Skin epidermis (tissue), 12 donors: ENCODE results near the gene SSBP4.

ENCODE experiments used
- H3K27ac ChIP-seq, 21 experiments: fragments of 200-600 bp; sonication (generic) in 11 of 21; one replicate each; pipeline ENCODE4 v1.5.0; 2020; ENCODE audit warnings: mild to moderate bottlenecking in 3 of 21, inconsistent platforms in 2 of 21, moderate library complexity in 2 of 21
- H3K4me3 ChIP-seq, 7 experiments: fragments of 200-600 bp; sonication (generic) in 2 of 7; one replicate each; pipeline ENCODE4 v1.5.0; 2020; ENCODE audit warnings: inconsistent platforms in 2 of 7, mild to moderate bottlenecking in 2 of 7, moderate library complexity in 1 of 7

Gene SSBP4

GRCh38 chr19:18450931-18451836, 32.0 kb downstream of the SSBP4 start:
- peak overlapping the region in 3 of 21 experiments; percentile 6 to 28 (median 6) for H3K27ac ChIP-seq
- no peak overlapping the region for H3K4me3 ChIP-seq

- Histone ChIP-seq H3K27ac (no peak overlapping the region), H3K4me3 (no peak overlapping the region)
These were observed 33.2 kb downstream of the SSBP4 start for GRCh38 chr19:18452386-18452785.

- Histone ChIP-seq H3K4me3 (no peak overlapping the region), H3K27ac (peak overlapping the region in 1 of 21 experiments; percentile 1)
These were observed 34.2 kb downstream of the SSBP4 start for GRCh38 chr19:18453269-18454024.

DNA sequence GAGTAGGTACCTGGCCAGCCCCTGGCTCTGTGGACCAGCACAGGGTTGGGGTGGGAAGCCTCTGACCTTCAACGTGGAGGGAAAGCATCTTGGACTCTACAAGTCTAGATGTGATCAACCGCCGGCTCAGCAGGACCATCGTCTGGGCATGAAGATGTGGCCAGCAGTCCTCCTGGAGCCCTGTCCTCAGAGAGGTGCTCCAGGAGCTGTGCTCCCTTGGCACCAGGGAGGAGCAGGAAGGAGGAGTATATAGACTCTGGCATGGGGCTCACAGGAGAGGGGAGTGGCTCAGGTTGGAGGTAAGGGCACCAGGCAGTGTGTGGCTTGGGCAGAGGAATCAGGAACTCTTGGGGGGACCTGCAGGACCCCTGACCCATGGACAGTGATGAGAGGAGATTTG, 37.1 kb downstream of the SSBP4 start:
- peak overlapping the region in 1 of 21 experiments; percentile 44 for H3K27ac ChIP-seq

DNA sequence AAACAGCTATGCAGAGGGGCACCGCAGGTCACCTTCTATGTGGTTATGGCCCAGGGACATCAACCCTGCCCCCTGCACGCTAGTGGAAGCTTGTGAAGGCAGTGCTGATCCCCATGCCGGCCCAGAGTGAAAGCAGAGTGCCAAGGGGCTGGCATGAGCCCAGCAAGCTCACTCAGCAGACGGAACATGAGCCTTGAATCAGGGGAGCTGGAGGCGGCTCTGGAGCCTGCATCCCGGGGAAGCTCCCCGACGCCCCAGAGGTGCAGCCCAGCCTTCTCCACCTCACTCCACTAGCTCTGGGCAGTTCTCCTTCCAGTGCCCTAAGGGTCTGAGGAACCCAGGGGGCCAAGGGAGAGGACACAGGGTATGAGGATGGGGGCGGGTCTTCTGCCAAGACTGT, 37.8 kb downstream of the SSBP4 start:
- Histone ChIP-seq H3K4me3 (no peak overlapping the region), H3K27ac (peak overlapping the region in 5 of 21 experiments; percentile 11 to 44 (median 23))

More for the DNA sequence above, 37.1 kb downstream of the SSBP4 start:
- no peak overlapping the region for H3K4me3 ChIP-seq

GRCh38 chr19:18457483-18458331, 38.5 kb downstream of the SSBP4 start:
- peak overlapping the region in 5 of 21 experiments; percentile 11 to 44 (median 23) for H3K27ac ChIP-seq
- no peak overlapping the region for H3K4me3 ChIP-seq

DNA sequence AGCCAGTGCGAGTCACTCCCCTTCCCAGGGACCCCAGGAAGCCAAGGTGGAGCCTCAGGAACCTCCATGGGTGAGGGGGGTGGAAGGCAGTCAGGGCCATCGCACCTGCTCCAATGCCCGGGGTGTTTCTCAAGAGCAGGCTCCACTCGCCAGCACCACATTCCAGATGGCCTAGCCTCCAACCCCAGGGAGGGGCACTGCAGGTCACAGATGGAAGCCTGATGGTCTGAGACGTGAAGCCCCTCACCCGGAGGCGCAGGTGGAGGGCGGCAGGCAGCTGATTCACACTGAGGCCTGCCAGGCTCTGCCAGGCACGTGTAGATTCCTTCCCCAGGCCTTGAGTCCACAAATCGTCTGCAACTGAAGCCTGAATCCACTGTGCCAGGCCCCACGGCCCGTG, 41.7 kb downstream of the SSBP4 start:
- H3K27ac ChIP-seq, result peak overlapping the region in 10 of 21 experiments; percentile 36 to 78 (median 56)
- H3K4me3 ChIP-seq, result no peak overlapping the region

DNA sequence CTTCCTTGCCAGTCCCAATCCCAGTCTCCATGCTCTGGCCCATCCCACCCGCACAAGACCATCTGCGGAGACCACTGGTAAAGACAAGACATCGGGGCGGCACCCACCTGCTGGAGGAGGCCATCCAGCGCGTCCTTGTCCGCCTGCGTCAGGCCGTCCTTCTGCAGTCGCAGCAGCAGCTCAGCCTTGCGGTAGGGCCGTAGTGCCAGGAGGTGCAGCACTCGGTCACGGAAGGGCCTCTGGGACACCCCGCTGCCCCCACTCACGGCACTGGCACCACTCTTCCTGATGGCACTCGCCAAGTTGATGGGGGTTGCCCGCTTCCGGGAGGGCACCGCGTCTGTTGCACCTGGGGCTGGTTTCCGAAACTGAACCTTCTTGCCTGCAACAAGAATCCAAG, 42.3 kb downstream of the SSBP4 start:
- Histone ChIP-seq H3K4me3 (no peak overlapping the region), H3K27ac (peak overlapping the region in 6 of 21 experiments; percentile 11 to 78 (median 56))

- H3K4me3 ChIP-seq, result no peak overlapping the region
- peak overlapping the region in 13 of 21 experiments; percentile 0 to 81 (median 53) for H3K27ac ChIP-seq
These were observed 45.4 kb downstream of the SSBP4 start for GRCh38 chr19:18464646-18465045.

DNA sequence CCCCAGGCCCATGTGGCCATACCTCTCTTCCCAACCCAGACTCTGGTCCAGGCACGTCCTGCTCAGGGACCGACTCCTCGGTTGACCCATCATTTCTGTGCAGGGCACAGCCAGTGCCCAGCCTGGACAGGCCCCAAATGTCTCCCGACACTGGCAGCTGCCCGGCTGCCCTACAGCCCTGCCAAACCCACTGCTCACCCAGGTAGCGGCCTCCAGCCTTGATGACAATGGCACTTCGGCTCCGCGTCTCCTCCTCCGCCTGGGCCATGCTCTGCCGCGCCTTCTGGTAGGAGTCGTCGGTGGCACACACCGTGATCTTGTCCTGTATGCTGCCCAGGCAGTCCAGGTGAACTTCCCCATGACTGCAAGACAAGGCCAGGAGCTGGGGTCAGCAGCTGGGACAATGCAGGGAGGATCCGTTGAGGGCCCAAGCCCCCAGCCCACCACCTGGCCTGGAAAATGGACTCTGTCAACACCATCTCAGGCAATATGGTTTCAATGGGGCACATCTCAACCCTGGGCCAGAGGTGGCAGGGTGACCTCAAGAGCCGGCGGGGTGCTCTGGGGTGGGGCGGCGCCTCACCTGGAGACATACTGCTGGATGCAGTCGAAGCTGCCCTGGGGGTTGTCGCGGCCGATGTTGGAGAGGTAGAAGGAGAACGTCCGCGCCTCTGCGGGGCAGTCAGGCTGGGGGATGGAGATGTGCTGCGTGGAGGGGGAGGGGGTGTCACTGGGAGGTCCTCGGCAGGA, 46.2 kb downstream of the SSBP4 start:
- peak overlapping the region in 13 of 21 experiments; percentile 0 to 81 (median 53) for H3K27ac ChIP-seq
- no peak overlapping the region for H3K4me3 ChIP-seq

DNA sequence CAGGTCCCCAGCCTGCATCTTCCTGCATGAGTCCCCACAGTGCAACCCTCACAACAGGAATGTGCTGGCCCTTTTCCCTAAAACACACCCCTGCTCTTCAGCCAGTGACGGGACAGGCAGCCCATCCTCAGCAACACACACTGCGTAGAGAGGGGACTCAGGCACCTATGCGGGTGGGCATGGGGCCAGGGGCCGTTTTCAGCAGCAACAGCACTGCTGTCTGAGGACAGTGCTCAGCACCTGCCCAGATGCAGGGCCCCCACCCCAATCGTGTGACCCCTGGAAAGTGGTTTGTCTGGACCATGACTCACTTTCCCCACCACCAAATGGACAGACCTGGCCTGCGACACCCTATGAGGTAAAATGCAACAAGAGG, 46.8 kb downstream of the SSBP4 start:
- Histone ChIP-seq H3K27ac (peak overlapping the region in 6 of 21 experiments; percentile 52 to 81 (median 61)), H3K4me3 (no peak overlapping the region)

GRCh38 chr19:18466354-18466753, 47.2 kb downstream of the SSBP4 start:
- no peak overlapping the region for H3K4me3 ChIP-seq
- H3K27ac ChIP-seq, result peak overlapping the region in 3 of 21 experiments; percentile 35 to 60 (median 52)

- Histone ChIP-seq H3K4me3 (no peak overlapping the region), H3K27ac (peak overlapping the region in 6 of 21 experiments; percentile 11 to 72 (median 32))
These were observed 48.8 kb downstream of the SSBP4 start for GRCh38 chr19:18467978-18468377.

DNA sequence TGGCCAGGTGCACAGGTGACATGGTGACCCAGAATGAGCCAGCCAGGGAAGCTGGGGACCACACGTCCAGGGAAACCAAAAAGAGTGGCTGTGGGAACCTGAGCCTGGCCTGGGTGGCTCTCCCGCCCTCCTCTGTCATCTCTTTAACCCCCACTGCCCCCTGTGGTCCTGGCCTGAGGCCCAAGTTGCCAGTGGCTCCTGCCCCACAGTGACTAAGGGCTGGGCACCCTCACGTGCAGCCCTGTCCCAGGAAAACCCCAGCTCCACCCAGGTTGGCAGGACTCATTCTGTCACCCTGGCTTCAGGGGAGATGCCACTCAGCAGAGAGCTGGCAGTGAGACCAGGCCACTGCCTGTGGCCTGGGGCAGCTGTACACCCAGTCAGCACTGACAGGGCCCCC, 49.3 kb downstream of the SSBP4 start:
- H3K4me3 ChIP-seq, result no peak overlapping the region
- H3K27ac ChIP-seq, result peak overlapping the region in 6 of 21 experiments; percentile 11 to 72 (median 33)

- peak overlapping the region in 7 of 21 experiments; percentile 11 to 72 (median 36) for H3K27ac ChIP-seq
- H3K4me3 ChIP-seq, result no peak overlapping the region
These were observed 50.1 kb downstream of the SSBP4 start for GRCh38 chr19:18469069-18469846.

DNA sequence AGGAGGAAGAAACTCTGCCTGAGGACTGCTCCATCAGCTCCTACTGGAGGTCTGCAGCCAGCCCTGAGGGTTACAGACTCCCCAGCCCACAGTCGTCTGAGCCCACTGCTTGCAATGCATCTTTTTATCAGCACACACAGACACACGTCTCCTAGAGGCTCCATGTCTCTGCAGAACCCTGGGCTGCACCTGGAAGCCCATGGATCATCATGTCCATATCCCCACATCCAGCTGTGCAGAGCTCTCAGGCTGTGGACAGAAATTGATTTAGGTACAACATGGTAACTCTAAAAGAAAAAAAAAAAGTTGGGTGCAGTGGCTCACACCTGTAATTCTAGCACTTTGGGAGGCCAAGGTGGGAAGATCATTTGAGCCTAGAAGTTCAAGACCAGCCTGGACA, 51.6 kb downstream of the SSBP4 start:
- no peak overlapping the region for H3K4me3 ChIP-seq
- H3K27ac ChIP-seq, result peak overlapping the region in 5 of 21 experiments; percentile 7 to 72 (median 18)

- no peak overlapping the region for H3K4me3 ChIP-seq
- H3K27ac ChIP-seq, result peak overlapping the region in 9 of 21 experiments; percentile 2 to 64 (median 31)
These were observed 54.0 kb downstream of the SSBP4 start for GRCh38 chr19:18473003-18473705.
